HCT116 (cell line): ENCODE results near the gene RAB30.

ENCODE experiments used
- ATF3 ChIP-seq: IDR thresholded peaks from 2 replicates; pipeline ENCODE4 v1.6.1; 2012
- CBX3 ChIP-seq: IDR thresholded peaks from 2 replicates; pipeline ENCODE4 v1.6.1; 2012; ENCODE audit warnings: low read depth
- CTCF ChIP-seq, 3 experiments: fragments of 200-600 bp in 1 of 3; sonication (generic) in 1 of 3; IDR thresholded peaks in 2 of 3; conservative IDR thresholded peaks in 1 of 3; 2 replicates each; pipeline ENCODE4 v1.5.1; 2012 to 2017; ENCODE audit warnings: low read depth in 2 of 3, low read length in 2 of 3, antibody characterized with exemption in 1 of 3, borderline replicate concordance in 1 of 3, control low read depth in 1 of 3, mild to moderate bottlenecking in 1 of 3, mixed read lengths in 1 of 3, mixed run types in 1 of 3, moderate library complexity in 1 of 3; ENCODE audit not compliant: insufficient read depth in 1 of 3
- EGR1 ChIP-seq: IDR thresholded peaks from 2 replicates; pipeline ENCODE4 v1.6.1; 2012; ENCODE audit warnings: low read depth
- EZH2 ChIP-seq: fragments of 200-600 bp; sonication (generic); IDR thresholded peaks from 2 replicates; pipeline ENCODE4 v1.6.1; 2017; ENCODE audit warnings: antibody characterized with exemption, mixed run types
- EZH2phosphoT487 ChIP-seq: fragments of 200-600 bp; IDR thresholded peaks from 2 replicates; pipeline ENCODE4 v1.6.1; 2018; ENCODE audit warnings: antibody characterized with exemption, borderline replicate concordance
- JUND ChIP-seq: IDR thresholded peaks from 2 replicates; pipeline ENCODE4 v1.6.1; 2012
- MAX ChIP-seq: IDR thresholded peaks from 2 replicates; pipeline ENCODE4 v1.6.1; 2012
- POLR2A ChIP-seq: IDR thresholded peaks from 2 replicates; pipeline ENCODE4 v1.7.0; 2011; ENCODE audit warnings: borderline replicate concordance; ENCODE audit not compliant: insufficient read depth, insufficient read length; ENCODE audit errors: extremely low read depth
- POLR2AphosphoS5 ChIP-seq: IDR thresholded peaks from 2 replicates; pipeline ENCODE4 v1.6.1; 2011; ENCODE audit warnings: mild to moderate bottlenecking, low read depth, low read length, moderate library complexity
- REST ChIP-seq: IDR thresholded peaks from 2 replicates; pipeline ENCODE4 v1.6.1; 2012; ENCODE audit warnings: low read depth
- SIN3A ChIP-seq: IDR thresholded peaks from 2 replicates; pipeline ENCODE4 v1.6.1; 2012; ENCODE audit warnings: low read depth
- ZNF274 ChIP-seq: fragments of 200-500 bp; sonication (Bioruptor generic); IDR thresholded peaks from 2 replicates; pipeline ENCODE4 v1.6.1; 2014; ENCODE audit warnings: mild to moderate bottlenecking, low read depth, low read length, inconsistent platforms

GRCh38 chr11:83012168-83013067, 59.3 kb downstream of the RAB30 start:
- TF ChIP-seq POLR2A (no peak), MAX (no peak), CTCF (IDR thresholded peaks at IDR 0.05 in 2 of 3, conservative IDR thresholded peaks at IDR 0.05 in 1 of 3; ENCODE audit: borderline replicate concordance in 1 of 3, insufficient read depth in 1 of 3, low read depth in 2 of 3, low read length in 2 of 3) (no peak), SIN3A (no peak), POLR2AphosphoS5 (no peak), EGR1 (no peak), ATF3 (no peak), EZH2 (no peak), REST (no peak), EZH2phosphoT487 (no peak), JUND (no peak), ZNF274 (no peak), CBX3 (no peak)
